Measurements from ENCODE around the gene KCNAB1. TPM values are rescaled to one million over a fixed set of nuclear protein-coding genes. Genes with fewer than 3 reads are reported as not detected.

Gene KCNAB1
- total RNA-seq, 1 experiment from 2014 or later = not detected

GRCh38 chr3:156483961-156484787 is 363.8 kb downstream of the KCNAB1 start:
- ChIA-PET CTCF (interaction anchor here (1.0 to 1.8 kb wide), 3 partner anchors 9 to 26 kb away, joined by 4 to 9 read pairs (median 6); no protein-coding TSS in a partner anchor), POLR2A (no interaction called here), RAD21 (ENCODE audit: low non-redundant PET in 1 of 2, low total read pairs in 2 of 2, uncharacterized antibody in 2 of 2, unreplicated experiment in 2 of 2) (no interaction called here)
- H3K4me1 ChIP-seq (ENCODE audit: control insufficient read depth in 1 of 2, insufficient read depth in 2 of 2, low read length in 2 of 2) = peaks cover 3 to 23% of the 10 kb centered on the region in 2 experiments; a peak in 2 of 4 replicates
- no peak overlapping the region for H3K27ac ChIP-seq (ENCODE audit: low read depth, low read length)
- TF ChIP-seq ZNF274 (IDR thresholded peaks at IDR 0.05; ENCODE audit: low read depth, low read length) (no peak), YY1 (IDR thresholded peaks at IDR 0.05; ENCODE audit: extremely low read depth, insufficient replicate concordance, low read depth, low read length) (no peak), SRF (IDR thresholded peaks at IDR 0.05; ENCODE audit: low read depth) (0 out of 2 replicates have a peak, but pooled peaks have one; percentile 4), JUND (IDR thresholded peaks at IDR 0.05) (peak; percentile 52), FOSL1 (IDR thresholded peaks at IDR 0.05; ENCODE audit: low read depth) (peak; percentile 67), SIN3A (IDR thresholded peaks at IDR 0.05; ENCODE audit: low read depth) (peak; percentile 21; the same call in 1 of the 2 replicates)
- intact Hi-C loops (cut with micrococcal nuclease) = no loop called here
- no peaks in the 10 kb centered on the region for H3K27me3 ChIP-seq (ENCODE audit: insufficient read depth, low read length)
- no peaks in the 10 kb centered on the region for H3K9me2 ChIP-seq (ENCODE audit: insufficient read depth)
- H3K36me3 ChIP-seq (ENCODE audit: control insufficient read depth in 1 of 2, insufficient read depth in 2 of 2, low read length in 2 of 2) = no peaks in the 10 kb centered on the region
- no peak overlapping the region for H3K4me3 ChIP-seq (replicated peaks in 1 of 2; ENCODE audit: low read depth in 1 of 2, low read length in 2 of 2)
- H3K9ac ChIP-seq (ENCODE audit: low read length) = no peak overlapping the region
- H3K79me2 ChIP-seq (ENCODE audit: insufficient read depth, low read length) = no peaks in the 10 kb centered on the region
- peak; percentile 8 for DNase-seq (ENCODE audit: low read depth, low spot score)
- H2AFZ ChIP-seq (ENCODE audit: low read depth, low read length, poor library complexity, severe bottlenecking) = peak overlapping the region; percentile 70
- no peaks in the 10 kb centered on the region for H4K20me1 ChIP-seq (ENCODE audit: insufficient read depth)
- ATAC-seq = peak; percentile 76
- H3K4me2 ChIP-seq (ENCODE audit: low read length) = peak overlapping the region; percentile 64
- no TSS peak for BruUV-seq (replicated peaks)
- H3K9me3 ChIP-seq (ENCODE audit: control insufficient read depth in 1 of 2, insufficient read depth in 1 of 2, low read depth in 1 of 2, low read length in 2 of 2) = no peaks in the 10 kb centered on the region

GRCh38 chr3:156488767-156489166 is 368.4 kb downstream of the KCNAB1 start:
- ATAC-seq (no peak), DNase-seq (ENCODE audit: low read depth, low spot score) (no peak)
- no peak overlapping the region for H2AFZ ChIP-seq (ENCODE audit: low read depth, low read length, poor library complexity, severe bottlenecking)
- H3K79me2 ChIP-seq (ENCODE audit: insufficient read depth, low read length) = no peaks in the 10 kb centered on the region
- no peaks in the 10 kb centered on the region for H3K9me3 ChIP-seq (ENCODE audit: control insufficient read depth in 1 of 2, insufficient read depth in 1 of 2, low read depth in 1 of 2, low read length in 2 of 2)
- no peak overlapping the region for H3K4me3 ChIP-seq (replicated peaks in 1 of 2; ENCODE audit: low read depth in 1 of 2, low read length in 2 of 2)
- H3K9ac ChIP-seq (ENCODE audit: low read length) = no peak overlapping the region
- H3K4me1 ChIP-seq (ENCODE audit: control insufficient read depth in 1 of 2, insufficient read depth in 2 of 2, low read length in 2 of 2) = peaks cover 3 to 17% of the 10 kb centered on the region in 2 experiments; a peak in 2 of 4 replicates
- no peak for TF ChIP-seq ELF1 (IDR thresholded peaks at IDR 0.05; ENCODE audit: borderline replicate concordance, low read depth)
- TF ChIP-seq FOSL1 (IDR thresholded peaks at IDR 0.05; ENCODE audit: low read depth) = no peak
- no peak for TF ChIP-seq SP1 (IDR thresholded peaks at IDR 0.05; ENCODE audit: low read depth)
- H3K27ac ChIP-seq (ENCODE audit: low read depth, low read length) = no peak overlapping the region
- RAD21 ChIA-PET (ENCODE audit: low non-redundant PET in 1 of 2, low total read pairs in 2 of 2, uncharacterized antibody in 2 of 2, unreplicated experiment in 2 of 2) = no interaction called here
- H4K20me1 ChIP-seq (ENCODE audit: insufficient read depth) = no peaks in the 10 kb centered on the region
- intact Hi-C loops (cut with micrococcal nuclease) = no loop called here
- POLR2A ChIA-PET = no interaction called here
- no TSS peak for BruUV-seq (replicated peaks)
- no peaks in the 10 kb centered on the region for H3K9me2 ChIP-seq (ENCODE audit: insufficient read depth)
- no peaks in the 10 kb centered on the region for H3K36me3 ChIP-seq (ENCODE audit: control insufficient read depth in 1 of 2, insufficient read depth in 2 of 2, low read length in 2 of 2)
- no peak overlapping the region for H3K4me2 ChIP-seq (ENCODE audit: low read length)
- H3K27me3 ChIP-seq (ENCODE audit: insufficient read depth, low read length) = no peaks in the 10 kb centered on the region
- CTCF ChIA-PET = no interaction called here

Measured in HCT116 (cell line).